Dermis microvascular lymphatic vessel endothelial cell (primary cell): ENCODE measurements around the gene BRME1. TPM values are rescaled to one million over a fixed set of nuclear protein-coding genes. Genes with fewer than 3 reads are reported as not detected.
"Not testable (repeated sequence)": the region's sequence is repeated elsewhere in the genome, so short reads cannot be mapped to it uniquely, and the experiment has no call there.

Experiments
- DNase-seq, 2 donors: peaks; one replicate each; pipeline versions ENCODE4 v3.0.0 to v3.0.0-alpha.2; 2010; ENCODE audit warnings: low read depth in 2 of 2
- total RNA-seq: library from RNA; depleted of rRNA; stranded (reverse); fragments of >200 nt; gene quantifications from 2 replicates; pipeline ENCODE4 v1.2.1, GENCODE V29; 2014

Gene BRME1
- total RNA-seq, 1 donor from 2014 or later = 0.39 TPM

- DNase-seq = no peak
Measured at GRCh38 chr19:13926715-13927114, 20.8 kb upstream of the BRME1 start.

GRCh38 chr19:13926010-13926409 lies 20.1 kb upstream of the BRME1 start:
- no peak for DNase-seq

- DNase-seq = no peak
Measured at GRCh38 chr19:13923194-13923987, 17.5 kb upstream of the BRME1 start.

GRCh38 chr19:13922118-13922517 lies 16.2 kb upstream of the BRME1 start:
- DNase-seq = not testable (repeated sequence)

- DNase-seq = peak in 1 of 2 donors; percentile 47
Measured at GRCh38 chr19:13920940-13921747, 15.2 kb upstream of the BRME1 start.

GRCh38 chr19:13920524-13920923 lies 14.6 kb upstream of the BRME1 start:
- no peak for DNase-seq

GRCh38 chr19:13918726-13919411 lies 13.0 kb upstream of the BRME1 start:
- DNase-seq = no peak

GRCh38 chr19:13917888-13918406 lies 12.0 kb upstream of the BRME1 start:
- DNase-seq = peak; percentile 23 to 68

GRCh38 chr19:13914777-13915176 lies 8.9 kb upstream of the BRME1 start:
- DNase-seq = no peak

GRCh38 chr19:13913352-13913751 lies 7.4 kb upstream of the BRME1 start:
- DNase-seq = no peak

- DNase-seq = no peak
Measured at GRCh38 chr19:13909430-13909829, 3.5 kb upstream of the BRME1 start.

GRCh38 chr19:13908674-13909073 lies 2.8 kb upstream of the BRME1 start:
- no peak for DNase-seq

- no peak for DNase-seq
Measured at GRCh38 chr19:13906910-13907309, 993 bp upstream of the BRME1 start.

- no peak for DNase-seq
Measured at GRCh38 chr19:13906521-13906904, 596 bp upstream of the BRME1 start.

- peak in 1 of 2 donors; percentile 32 for DNase-seq
Measured at GRCh38 chr19:13902993-13903555, 2.8 kb downstream of the BRME1 start.

- no peak for DNase-seq
Measured at GRCh38 chr19:13899912-13900584, 5.9 kb downstream of the BRME1 start.

GRCh38 chr19:13899393-13899792 lies 6.5 kb downstream of the BRME1 start:
- DNase-seq = no peak

- no peak for DNase-seq
Measured at GRCh38 chr19:13896227-13896626, 9.7 kb downstream of the BRME1 start.

GRCh38 chr19:13894552-13894951 lies 11.4 kb downstream of the BRME1 start:
- no peak for DNase-seq

GRCh38 chr19:13892870-13893269 lies 13.0 kb downstream of the BRME1 start:
- DNase-seq = no peak

GRCh38 chr19:13890136-13890535 lies 15.8 kb downstream of the BRME1 start:
- DNase-seq = no peak
